Midbrain (tissue), 1 donor: ENCODE data around the gene TMEM217.
"Not testable (repeated sequence)": the region's sequence is repeated elsewhere in the genome, so short reads cannot be mapped to it uniquely, and the experiment has no call there.

Source experiments
- DNase-seq: peaks from one replicate; lab custom pipeline; 2025; lab: John Stamatoyannopoulos, UW

TMEM217 gene

GRCh38 chr6:37182736-37183590 is 75.0 kb downstream of the TMEM217 start:
- DNase-seq: peak; percentile 19

DNA sequence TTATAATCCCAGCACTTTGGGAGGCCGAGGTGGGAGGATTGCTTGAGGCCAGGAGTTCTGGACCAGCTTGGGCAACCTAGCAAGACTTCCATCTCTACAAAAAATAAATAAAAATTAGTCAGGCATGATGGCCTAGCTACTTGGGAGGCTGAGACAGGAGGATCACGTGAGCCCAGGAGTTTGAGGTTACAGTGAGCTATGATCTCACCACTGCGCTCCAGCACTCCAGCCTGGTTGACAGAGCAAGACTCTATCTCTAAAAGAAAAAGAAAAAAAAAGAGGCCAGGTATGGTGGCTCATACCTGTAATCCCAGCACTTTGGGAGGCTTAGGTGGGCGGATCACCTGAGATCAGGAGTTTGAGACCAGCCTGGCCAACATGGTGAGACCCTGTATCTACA is 77.3 kb downstream of the TMEM217 start:
- DNase-seq: not testable (repeated sequence)

DNA sequence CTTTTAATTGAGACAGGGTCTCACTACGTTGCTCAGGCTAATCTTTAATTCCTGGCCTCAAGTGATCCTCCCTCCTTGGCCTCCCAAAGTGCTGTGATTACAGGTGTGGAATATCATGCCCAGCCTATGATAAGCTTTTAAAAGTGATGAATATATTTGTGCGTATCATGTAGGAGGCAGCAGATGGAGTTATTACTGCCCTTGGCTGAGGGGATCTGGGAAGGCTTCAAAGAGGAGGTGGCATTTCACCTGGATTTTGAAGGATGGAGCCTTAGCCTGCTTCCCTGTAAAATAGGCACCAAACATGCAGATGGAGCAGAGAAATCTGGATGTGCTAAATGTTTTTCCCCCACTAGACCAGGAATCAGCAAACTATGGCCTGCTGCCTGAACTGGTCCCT is 77.9 kb downstream of the TMEM217 start:
- no peak for DNase-seq

- no peak for DNase-seq
Observed at GRCh38 chr6:37177935-37178517, 79.9 kb downstream of the TMEM217 start.

DNA sequence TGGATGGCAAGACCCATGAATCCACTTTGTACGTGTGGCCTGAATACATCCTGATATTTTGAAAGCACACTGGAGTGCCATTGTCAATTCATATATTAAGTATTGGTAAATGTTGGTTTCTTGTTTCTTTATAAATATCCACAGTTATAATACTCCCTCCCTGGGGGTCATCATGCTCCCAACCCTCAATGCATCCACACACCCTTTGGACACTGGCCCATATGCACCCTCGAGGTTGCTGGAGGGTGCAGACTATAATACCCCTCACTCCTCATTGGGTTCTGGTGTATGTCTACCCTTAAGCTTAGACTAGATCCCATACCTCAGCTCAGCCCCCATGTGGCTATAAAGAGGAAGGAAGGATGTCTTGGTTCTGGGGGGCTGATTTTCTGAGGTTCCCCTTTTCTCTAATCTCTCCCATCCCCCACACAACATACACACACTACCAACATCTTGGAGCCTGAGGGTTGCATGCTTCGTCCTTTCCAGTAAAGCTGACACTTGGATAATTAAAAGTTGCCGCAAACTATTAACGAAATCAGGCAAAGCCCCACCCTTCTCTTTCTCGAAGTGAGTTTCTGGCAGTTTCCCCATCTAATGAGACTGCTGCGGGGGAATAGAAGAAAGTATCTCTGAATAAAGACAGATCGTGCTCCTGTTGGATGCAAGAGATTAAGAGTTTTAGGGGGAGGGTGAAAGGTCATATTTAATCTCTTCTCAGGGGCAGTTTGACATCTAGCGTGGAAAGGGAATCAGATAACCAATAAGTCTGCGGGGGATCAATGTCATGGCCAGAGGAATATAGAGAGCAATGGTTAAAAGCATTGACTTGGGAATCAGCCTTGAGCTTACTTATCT is 80.6 kb downstream of the TMEM217 start:
- no peak for DNase-seq

GRCh38 chr6:37176268-37177076 is 81.5 kb downstream of the TMEM217 start:
- DNase-seq: no peak

- no peak for DNase-seq
Observed at GRCh38 chr6:37175332-37176267, 82.3 kb downstream of the TMEM217 start.

DNA sequence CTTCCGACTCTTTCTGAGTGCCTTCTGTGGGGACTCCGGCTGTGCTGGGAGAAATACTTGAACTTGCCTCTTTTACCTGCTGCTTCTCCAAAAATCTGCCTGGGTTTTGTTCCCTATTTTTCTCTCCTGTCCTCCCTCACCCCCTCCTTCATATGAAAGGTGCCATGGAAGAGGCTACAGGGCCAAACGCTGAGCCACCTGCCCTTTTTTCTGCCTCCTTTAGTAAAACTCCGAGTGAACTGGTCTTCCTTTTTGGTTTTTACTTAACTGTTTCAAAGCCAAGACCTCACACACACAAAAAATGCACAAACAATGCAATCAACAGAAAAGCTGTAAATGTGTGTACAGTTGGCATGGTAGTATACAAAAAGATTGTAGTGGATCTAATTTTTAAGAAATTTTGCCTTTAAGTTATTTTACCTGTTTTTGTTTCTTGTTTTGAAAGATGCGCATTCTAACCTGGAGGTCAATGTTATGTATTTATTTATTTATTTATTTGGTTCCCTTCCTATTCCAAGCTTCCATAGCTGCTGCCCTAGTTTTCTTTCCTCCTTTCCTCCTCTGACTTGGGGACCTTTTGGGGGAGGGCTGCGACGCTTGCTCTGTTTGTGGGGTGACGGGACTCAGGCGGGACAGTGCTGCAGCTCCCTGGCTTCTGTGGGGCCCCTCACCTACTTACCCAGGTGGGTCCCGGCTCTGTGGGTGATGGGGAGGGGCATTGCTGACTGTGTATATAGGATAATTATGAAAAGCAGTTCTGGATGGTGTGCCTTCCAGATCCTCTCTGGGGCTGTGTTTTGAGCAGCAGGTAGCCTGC is 83.2 kb downstream of the TMEM217 start:
- no peak for DNase-seq

GRCh38 chr6:37174196-37174514 is 83.8 kb downstream of the TMEM217 start:
- DNase-seq: no peak

GRCh38 chr6:37173493-37174195 is 84.3 kb downstream of the TMEM217 start:
- no peak for DNase-seq

- DNase-seq: no peak
Observed at GRCh38 chr6:37172912-37173492, 84.9 kb downstream of the TMEM217 start.

DNA sequence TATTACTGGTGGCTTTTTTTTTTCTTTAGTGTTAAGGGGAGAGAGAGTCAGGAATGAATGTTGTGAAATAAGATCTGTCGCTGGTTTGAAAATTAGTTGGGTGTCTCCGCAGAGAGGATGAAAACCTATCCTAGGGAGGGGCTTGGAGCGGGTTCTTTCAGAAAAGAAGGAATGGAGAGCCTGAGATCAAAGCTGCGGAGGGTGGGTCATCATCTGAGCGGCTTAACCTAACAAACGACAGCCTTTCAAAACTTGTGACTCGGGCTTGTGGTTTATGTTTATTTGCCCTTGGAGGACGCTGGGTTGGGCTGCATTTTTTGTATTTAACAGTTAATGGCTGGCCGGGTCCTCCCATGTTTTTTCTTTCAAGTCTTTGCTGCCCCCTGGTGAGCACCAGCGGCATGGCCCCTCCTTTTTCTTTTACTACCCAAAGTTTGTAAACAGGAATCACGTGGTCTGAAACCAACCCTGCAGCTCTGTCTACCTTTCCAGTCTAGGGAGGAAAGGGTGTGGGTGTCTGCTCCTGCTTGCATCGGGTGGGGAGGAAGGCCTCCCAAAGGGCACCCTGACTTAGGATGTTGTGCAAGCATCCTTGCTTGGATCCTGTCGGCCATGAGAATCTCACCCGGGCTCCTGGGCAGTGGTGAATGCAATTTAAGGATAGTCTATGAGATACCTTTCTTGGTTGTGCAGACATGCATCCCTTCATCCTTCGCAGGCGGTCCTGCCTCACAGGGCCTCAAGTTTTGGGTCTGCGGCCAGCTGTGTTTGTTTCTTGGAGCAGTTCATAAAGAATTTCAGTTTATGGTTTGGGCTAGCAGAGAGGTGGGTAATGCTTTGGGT is 85.8 kb downstream of the TMEM217 start:
- DNase-seq: peak; percentile 93

DNA sequence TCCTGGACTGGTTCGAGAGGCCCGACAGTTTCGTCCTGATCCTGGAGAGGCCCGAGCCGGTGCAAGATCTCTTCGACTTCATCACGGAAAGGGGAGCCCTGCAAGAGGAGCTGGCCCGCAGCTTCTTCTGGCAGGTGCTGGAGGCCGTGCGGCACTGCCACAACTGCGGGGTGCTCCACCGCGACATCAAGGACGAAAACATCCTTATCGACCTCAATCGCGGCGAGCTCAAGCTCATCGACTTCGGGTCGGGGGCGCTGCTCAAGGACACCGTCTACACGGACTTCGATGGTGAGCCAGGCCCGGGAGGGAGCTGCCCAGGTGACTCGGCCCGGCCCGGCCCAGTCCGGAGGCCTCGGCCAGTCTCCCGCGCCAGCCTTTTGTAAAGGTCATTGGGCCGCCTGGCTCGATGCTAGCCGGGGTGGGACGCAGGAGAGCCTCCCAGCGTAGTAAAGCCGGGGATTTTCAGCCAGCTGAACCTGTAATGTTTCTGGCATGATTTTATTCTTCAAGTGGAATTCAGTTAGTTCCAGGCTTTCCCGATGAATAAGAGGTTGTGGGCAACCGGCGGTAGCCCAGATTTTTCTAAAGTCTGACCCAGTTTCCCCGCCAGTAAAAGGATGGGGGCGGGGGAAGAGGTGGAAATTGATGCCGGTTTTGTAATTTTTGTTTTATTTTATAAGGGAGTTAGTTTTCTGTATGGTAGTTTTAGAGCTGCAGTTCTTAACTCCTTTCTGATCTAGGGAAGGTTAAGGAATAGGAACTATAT is 86.6 kb downstream of the TMEM217 start:
- DNase-seq: peak; percentile 49

DNA sequence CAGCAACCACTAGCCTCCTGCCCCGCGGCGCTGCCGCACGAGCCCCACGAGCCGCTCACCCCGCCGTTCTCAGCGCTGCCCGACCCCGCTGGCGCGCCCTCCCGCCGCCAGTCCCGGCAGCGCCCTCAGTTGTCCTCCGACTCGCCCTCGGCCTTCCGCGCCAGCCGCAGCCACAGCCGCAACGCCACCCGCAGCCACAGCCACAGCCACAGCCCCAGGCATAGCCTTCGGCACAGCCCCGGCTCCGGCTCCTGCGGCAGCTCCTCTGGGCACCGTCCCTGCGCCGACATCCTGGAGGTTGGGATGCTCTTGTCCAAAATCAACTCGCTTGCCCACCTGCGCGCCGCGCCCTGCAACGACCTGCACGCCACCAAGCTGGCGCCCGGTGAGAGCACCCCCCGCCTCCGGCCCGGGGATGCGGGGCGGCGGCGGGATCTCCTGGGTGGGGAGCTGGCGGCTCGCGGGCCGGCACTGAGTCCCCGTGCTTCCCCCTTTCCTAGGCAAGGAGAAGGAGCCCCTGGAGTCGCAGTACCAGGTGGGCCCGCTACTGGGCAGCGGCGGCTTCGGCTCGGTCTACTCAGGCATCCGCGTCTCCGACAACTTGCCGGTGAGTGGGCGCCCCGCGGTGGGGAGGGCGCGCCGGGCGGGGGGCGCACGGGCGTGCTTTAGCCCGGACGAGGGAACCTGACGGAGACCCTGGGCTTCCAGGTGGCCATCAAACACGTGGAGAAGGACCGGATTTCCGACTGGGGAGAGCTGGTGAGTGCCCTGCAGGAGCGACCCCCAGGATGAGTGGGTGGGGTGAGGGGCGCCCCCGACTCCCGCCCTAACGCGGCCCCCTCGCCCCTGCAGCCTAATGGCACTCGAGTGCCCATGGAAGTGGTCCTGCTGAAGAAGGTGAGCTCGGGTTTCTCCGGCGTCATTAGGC is 87.4 kb downstream of the TMEM217 start:
- DNase-seq: no peak

GRCh38 chr6:37169496-37170272 is 88.3 kb downstream of the TMEM217 start, which contains the start of gene PIM1:
Gene PIM1 (plus strand): TSS chr6:37170152. CDS start chr6:37170576, 424 bp downstream.
- peak; percentile 98 for DNase-seq
